NCI-H1417 (cell line): Measurements from ENCODE around the gene UGT8.
"Not testable (repeated sequence)": the region's sequence is repeated elsewhere in the genome, so short reads cannot be mapped to it uniquely, and the experiment has no call there.

Experiments
- DNase-seq, 3 experiments: peaks; one replicate each; lab custom pipeline; 2025; lab: John Stamatoyannopoulos, UW

Gene UGT8

GRCh38 chr4:114598191-114599121 lies at the start of gene UGT8:
Gene UGT8 (plus strand): TSS chr4:114598807. CDS start chr4:114622881, 24,074 bp downstream.
- peak in 2 of 3 experiments; percentile 96 to 98 for DNase-seq

GRCh38 chr4:114549638-114550037 lies 49.0 kb upstream of the UGT8 start:
- DNase-seq = no peak

- peak in 2 of 3 experiments; percentile 15 to 25 for DNase-seq
These were observed 40.1 kb upstream of the UGT8 start for GRCh38 chr4:114558446-114559020.

GRCh38 chr4:114561590-114561989 lies 37.0 kb upstream of the UGT8 start:
- DNase-seq = no peak

- no peak for DNase-seq
These were observed 36.3 kb upstream of the UGT8 start for GRCh38 chr4:114562176-114562904.

- DNase-seq = no peak
These were observed 34.9 kb upstream of the UGT8 start for GRCh38 chr4:114563536-114564315.

- DNase-seq = peak in 2 of 3 experiments; percentile 4 to 33
These were observed 21.2 kb upstream of the UGT8 start for GRCh38 chr4:114577386-114577785.

GRCh38 chr4:114582621-114583020 lies 16.0 kb upstream of the UGT8 start:
- no peak for DNase-seq

- no peak for DNase-seq
These were observed 10.3 kb upstream of the UGT8 start for GRCh38 chr4:114588305-114588704.

GRCh38 chr4:114590360-114590759 lies 8.2 kb upstream of the UGT8 start:
- not testable (repeated sequence) for DNase-seq

- no peak for DNase-seq
These were observed 5.1 kb upstream of the UGT8 start for GRCh38 chr4:114593526-114593925.

GRCh38 chr4:114595207-114595606 lies 3.4 kb upstream of the UGT8 start:
- DNase-seq = no peak

- no peak for DNase-seq
These were observed 2.7 kb upstream of the UGT8 start for GRCh38 chr4:114595921-114596320.

- peak in 1 of 3 experiments; percentile 88 for DNase-seq
These were observed 1.0 kb upstream of the UGT8 start for GRCh38 chr4:114597410-114598115.

GRCh38 chr4:114599231-114599902 lies 760 bp downstream of the UGT8 start:
- peak in 2 of 3 experiments; percentile 79 to 83 for DNase-seq

GRCh38 chr4:114599903-114600552 lies 1.4 kb downstream of the UGT8 start:
- DNase-seq = peak in 2 of 3 experiments; percentile 69 to 77

- DNase-seq = peak in 1 of 3 experiments; percentile 50
These were observed 2.1 kb downstream of the UGT8 start for GRCh38 chr4:114600672-114601071.

- DNase-seq = peak in 1 of 3 experiments; percentile 43
These were observed 2.9 kb downstream of the UGT8 start for GRCh38 chr4:114601304-114602052.

GRCh38 chr4:114603497-114603896 lies 4.9 kb downstream of the UGT8 start:
- DNase-seq = peak in 1 of 3 experiments; percentile 40
